GM19397 (cell line): ENCODE results near the gene PIGO.

ENCODE experiments used
- ATAC-seq: cut with Tn5 transposase; IDR thresholded peaks from one replicate; pipeline ENCODE4 v1.9.1; 2021; ENCODE audit warnings: mild to moderate bottlenecking, moderate library complexity; ENCODE audit not compliant: unreplicated experiment

The PIGO gene

DNA sequence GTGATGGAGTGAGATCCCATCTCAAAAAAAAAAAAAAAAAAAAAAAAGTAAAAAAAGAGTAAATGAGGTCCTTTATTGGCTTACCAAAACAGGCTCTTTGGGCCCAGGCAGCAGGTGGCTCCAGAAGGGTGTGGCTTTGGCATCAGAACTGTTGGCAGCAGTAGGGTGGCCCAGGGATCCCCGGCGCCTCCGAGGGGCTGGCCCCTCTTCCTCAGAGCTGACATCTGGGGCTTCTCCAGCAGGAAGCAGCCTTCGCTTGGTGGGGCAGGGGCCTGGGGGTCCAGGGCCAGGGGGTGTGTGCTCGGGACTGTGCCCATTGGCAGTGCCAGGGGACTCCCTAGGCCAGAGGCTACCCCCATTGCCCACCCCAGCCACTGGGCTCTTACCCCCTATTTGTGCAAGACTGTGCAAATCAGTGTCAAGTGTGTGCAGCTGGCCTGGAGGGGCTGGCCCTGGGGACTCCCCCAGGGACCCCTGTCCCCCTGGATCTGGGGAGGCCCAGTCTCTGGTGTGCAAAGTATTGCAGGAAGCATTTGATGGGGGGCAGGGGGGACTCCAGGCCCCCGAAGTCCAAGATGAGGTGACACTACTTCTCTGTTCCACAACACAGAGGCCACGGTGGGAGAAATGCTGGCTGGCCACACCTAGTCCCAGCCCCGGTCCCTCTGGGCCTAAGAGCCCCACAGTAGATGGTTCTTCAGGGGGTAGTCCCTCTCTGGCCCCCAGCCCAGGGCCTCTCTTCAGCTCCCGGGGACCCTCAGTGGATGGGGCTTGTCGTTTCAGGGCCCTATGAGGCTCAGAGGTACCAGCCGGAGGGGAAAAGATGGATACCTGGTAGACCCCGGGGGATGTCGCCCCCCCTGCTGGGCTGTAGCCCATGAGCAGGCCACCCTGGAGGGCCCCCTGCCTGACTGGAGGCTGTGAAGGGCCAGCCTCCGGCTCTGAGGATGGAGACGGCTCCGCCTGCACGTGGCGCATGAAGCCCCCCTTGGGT, 11.2 kb upstream of the PIGO start:
- no peak for ATAC-seq

DNA sequence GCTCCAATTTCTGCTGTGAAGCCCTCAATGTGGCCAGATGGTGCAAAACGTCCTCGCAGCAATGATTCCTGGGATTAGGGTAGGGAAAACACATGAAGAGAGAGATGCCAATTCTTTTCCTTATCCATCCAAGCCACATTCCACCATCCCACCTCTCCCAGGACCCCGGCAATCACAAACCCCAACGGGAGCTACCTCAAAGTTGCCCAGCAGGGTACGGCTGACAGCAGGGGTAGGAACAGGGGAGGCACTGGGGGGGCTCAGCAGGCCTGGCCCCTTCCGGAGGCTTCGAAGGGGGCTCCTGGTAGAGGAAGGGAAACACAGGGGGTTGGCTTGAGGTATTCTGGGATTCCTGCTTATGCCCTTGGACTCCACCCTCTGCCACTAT, 9.9 kb upstream of the PIGO start:
- ATAC-seq = no peak

DNA sequence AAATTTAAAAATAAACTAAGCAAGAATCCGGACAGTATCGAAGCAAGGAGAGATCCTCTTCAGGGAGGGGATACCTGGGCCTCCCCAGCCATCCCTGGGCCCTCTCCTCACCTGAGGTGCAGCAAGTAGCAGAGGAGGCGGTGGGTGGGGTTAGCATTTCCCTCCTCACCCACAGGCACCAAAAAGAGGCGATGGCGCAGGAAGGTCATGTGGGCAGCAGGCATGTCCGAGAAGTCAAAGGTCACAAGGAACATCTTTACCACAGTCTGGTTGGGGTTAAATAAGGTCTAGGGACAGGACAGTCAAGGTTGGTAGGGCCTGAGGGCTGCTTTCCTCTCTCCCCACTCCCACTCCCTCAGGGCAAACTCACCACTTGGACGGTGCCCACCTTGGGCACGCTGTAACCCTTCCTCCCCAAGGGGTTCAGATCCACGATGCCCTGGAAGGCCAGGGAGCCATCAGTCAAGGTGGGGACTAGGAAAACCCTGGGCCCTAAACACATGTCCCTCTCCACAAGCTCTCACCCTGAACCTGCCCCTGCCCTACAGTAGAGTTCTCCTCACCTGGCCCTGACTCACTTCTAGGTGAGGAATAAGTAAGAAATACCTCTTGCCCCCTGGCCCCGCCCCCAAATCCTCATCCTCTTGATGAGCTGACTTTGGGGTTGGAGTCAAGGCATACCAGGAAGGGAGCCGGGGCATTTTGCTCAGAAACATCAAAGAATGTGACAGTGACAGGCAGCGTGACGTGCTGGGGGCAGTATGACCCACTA, 9.4 kb upstream of the PIGO start:
- ATAC-seq = no peak

DNA sequence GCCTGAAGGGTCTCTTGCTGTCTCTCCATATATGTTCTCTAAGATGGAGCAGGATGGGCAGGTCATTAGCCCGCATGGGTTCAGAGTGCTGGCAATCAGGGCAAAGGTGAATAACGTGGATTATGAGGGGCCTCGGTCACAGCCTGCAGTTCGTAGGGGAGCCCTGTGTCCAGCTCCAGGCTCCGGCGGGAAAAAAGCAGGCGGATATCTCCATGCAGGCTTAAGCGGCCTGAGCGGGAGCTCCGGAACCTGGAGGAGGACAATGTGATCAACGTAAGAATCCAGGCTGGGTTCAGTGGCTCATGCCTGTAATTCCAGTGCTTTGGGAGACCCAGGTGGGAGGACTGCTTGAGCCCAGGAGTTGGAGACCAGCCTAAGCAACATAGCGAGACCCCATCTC, 8.7 kb upstream of the PIGO start:
- ATAC-seq = no peak

DNA sequence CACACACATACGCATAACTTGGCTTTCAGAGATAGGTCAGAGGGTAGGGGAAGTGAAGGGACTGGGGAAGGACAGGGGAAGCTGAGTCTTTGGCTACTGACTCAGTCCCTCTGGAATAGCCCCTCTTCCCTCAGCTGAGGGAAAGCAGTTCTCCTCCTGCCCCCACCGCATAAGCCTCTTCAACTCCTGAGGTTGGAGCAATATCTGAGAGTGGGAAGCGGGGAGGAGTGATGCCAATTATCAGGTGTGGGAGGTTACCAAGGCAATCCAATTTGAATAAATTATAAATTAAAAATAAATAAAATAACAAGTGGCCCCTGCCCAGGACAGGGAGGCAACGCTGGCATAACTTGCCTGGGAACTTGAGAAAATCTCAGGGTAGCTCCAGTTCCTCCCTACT, 8.2 kb upstream of the PIGO start:
- ATAC-seq = no peak

DNA sequence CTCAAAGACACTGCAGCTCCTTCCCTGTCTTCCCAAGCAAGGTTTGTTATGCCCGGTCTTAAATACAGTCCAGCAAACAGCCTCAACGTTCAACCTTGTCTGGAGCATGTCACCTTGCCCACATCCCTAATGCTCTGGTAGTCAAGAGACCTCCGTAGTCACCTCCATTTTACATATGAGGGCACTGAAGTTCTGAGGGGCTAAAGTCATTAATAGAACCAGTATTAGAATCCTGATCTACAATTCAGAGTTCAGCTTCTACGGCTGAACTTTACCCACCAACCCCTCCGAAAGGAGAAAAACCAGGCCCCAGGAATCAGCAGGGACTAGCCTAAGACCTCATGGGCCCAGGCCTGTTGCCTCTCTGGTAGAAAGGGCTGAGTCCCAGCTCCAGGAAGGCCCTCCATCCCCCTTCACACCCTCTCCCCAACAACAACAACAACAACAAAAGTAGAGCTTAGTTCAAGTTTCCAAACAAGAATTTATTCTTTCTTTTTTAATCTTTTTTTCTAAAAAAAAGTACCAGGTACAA, 7.3 kb upstream of the PIGO start:
- no peak for ATAC-seq

DNA sequence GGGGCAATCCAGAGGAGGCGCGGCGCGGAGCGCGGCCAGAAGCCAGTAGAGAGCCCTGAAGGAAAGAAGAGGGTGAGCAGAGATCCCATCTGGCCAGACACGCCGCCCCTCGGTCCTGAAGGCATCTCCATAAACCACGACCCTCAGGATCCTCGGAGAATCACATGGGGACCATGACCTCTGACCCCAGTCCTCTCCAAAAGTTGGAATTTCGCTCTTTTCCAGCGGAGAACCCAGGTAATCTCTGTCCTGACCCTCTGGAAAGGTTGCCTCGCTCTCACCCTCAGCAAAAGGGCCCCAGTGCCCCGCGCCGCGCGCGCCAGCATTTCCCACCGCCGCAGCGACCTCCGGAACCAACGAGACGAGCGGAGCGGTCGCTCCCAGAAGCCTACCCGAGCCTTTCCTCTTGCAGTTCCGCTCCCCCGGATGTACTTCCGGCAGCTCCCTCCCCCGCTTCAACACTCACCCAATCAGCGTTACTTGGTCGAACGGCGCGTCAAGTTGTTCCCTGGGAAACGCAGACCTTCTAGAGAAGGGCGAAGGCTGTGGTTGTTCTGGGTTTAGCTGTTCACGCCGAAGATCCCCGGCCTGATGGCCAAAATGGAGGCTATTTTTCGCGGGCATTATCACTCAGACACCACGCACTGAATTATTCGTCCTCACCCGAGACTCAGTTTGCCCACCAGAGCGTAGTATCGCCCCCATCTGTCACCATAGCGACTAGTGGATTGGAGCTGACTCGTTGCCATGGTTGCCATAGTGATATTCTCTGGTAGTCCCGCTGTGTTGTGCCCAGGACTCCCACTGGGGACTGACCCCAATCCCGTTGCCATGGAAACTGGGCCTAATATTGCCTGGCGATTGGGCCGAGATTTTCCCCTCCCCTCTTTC, 6.6 kb upstream of the PIGO start, which contains the start of gene STOML2:
TSS of gene STOML2 (minus strand) at position 363 of the 891 bp plus-strand sequence. CDS start at position 326, 37 bp downstream.
- ATAC-seq = peak; percentile 94

DNA sequence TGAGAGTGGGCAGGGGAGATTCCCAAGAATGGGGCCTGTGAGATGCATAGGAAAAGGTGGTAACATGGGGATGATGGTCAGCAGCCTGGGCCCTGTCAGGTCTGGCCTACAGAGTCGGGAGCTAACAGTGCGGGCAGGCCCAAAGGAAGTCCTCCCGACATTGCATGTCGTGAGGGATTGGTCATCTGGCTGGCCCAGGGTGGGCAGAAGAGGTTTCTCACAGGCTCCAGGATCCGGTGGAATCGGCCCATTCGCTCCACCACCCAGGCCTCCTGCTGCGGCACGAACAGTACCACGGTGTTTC, 6.0 kb upstream of the PIGO start:
- no peak for ATAC-seq

DNA sequence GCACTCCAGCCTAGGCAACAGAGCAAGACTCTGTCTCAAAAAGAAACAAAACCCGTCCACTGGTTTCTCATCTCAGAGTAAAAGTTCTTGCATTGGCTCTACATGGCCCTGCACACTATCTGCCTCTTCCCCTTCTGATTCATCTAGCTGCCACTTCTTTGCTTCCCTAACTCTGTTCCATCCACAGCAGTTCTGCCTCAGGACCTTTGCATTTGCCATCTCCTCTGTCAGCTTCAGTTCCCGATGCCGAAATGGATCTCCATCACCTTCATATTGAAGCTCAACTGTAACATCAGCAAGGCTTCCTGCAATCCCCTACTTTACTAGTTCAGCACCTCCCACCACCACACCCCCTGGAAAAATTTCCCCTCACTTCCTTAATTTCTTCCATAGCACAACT, 1.2 kb upstream of the PIGO start:
- no peak for ATAC-seq

DNA sequence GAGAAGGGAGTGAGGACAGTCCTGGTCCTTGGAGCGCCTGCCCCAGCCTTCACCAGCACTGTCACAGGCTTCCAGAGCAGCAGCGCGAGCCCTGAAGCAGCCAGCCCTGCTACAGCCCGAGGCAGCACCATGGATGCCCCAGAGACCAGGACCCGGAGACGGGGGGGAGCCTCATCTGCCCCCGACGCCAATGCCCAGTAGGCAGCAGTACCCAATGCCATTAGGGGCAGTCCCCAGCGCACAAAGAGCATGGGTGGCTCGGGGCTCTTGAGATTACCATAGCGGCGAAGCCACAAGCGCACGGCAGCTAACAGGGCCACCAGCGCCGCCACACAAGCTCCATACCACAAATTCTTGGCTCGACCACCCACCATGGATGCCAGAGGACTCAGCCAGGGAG, 4.9 kb downstream of the PIGO start:
- no peak for ATAC-seq

DNA sequence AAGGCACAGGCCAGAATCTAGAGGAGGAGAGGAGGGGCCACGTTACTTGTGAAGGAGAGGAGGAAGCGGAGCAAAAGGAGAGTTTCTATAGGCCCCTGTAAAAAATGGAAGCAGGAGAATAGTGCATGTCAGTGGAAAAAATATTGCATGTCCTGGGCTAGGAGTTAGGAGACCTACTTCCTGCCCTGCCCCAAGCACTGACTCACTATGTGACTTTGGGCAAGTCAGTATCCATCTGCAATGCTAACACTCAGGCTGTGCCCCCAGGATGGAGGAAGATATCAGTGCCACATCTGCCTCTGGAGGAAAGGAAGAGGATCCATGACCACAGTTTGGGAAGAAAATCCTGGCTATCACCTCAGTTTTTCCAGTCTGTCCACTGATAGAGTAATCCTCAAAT, 7.0 kb downstream of the PIGO start:
- no peak for ATAC-seq

DNA sequence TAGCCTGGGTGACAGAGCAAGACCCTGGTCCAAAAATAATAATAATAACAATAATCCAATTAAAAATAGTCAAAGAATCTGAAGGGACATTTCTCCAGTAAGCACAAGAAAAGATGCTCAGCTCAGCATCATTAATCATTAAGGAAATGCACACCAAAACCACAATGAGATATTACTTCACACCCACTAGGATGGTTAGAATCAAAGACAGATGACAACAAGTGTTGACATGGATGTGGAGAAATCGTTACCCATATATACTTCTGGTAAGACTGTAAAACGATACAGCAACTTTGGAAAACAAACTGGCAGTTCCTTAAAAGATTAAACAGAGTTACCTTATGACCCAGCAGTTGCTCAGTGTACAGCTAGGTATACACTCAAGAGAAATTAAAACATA, 11.3 kb downstream of the PIGO start:
- ATAC-seq = no peak

DNA sequence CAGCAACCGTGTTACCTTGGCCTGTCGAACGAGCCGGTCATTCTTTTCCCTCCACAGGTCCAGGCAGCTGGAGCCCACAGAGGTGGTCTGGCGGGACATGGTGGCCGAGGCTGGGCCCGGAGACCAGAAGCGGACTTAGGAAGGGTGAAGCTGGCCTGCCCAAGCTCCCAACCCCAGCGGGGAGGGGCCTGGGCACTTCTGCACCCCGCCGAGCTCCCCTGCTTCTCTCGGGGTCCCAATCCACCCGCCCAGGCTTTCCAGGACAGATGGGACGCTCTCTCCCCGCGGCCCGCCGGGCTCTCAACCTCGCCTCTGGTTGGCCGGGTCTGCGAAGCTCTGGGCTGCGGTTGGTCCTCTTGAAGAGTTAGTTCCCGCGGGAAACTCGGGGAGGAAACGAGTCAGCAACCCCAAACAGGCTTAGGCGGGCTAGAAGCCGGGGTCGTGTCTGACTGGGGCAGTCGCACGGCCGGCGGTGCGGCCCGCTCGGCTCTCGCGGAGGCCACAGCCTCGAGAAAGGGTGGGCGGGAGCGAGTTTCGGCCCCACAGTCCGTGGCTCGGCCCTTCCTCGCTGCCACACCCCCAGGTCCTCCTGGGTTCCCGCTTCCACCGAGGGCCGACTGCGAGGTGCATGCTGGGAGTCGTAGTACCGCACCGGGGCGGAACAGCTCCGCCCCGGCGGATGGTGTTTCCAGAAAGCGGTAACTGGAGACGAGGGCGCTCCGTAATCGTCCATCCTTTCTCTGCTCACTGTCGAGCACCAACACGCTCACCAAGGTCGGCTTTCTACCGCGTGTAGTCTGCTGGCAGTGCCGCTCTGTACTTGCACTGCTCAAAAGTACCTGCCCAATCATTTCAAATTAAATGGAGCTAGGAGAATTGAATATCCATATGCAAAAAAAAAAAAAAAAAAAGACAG, 16.7 kb downstream of the PIGO start, which contains the start of gene FANCG:
TSS of gene FANCG (minus strand) at position 517 of the 916 bp plus-strand sequence. CDS start at position 99, 418 bp downstream.
- peak; percentile 88 for ATAC-seq

DNA sequence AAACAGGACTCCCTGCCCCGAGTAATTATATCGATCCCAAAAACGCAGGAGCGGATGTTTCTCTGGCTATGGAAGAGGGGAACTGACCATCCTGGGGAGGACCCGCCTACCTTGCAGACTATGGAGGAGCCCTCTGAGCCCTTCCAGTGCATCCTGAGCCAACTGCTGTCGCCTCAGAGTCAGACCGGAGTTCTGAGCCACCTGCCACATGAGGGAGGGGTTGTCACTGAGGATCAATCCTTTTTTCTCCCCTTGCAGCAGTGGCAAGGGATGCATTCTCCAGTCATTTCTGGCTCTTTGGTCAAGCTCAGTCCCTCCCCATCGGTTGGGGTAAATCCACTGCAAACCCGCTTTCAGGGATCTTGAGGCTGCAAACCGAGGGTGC, 17.4 kb downstream of the PIGO start:
- no peak for ATAC-seq

DNA sequence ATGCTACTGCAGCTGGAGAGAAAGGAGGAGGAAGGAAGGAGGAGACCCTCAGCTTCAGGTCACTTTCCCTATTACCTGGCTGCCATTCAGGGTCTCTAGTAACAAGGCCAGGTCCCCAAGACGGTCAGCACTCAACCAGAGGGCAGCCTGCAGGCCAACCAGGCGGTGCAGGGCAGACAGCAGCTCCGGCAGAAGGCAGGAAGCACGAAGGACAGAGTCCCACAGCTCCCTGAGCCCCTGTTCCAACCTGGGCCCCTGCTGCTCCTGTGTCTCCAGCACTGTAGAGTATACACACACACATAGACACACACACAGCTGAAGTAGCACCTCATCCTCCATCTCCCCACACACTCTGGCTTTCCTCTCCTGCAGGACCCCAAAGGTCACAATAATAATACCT, 18.3 kb downstream of the PIGO start:
- no peak for ATAC-seq

DNA sequence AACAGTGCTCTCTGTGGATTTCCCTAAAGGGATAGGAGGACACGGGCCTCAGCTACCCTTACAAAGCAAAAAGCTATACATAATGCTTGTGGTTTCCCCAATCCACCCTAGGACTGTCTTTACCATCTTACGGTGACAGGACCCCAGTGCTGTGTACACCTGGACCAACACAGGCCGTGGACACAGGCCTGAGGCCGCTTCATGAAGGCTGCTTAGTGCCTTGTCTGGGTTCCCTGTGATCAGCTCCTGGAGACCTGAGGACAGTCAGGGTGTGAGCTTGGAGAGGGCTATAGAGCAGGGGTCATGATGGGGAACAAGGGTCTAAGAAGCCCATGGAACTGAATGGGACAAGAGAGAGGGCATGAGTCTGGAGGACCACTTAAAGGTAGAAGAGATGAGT, 19.5 kb downstream of the PIGO start:
- no peak for ATAC-seq

DNA sequence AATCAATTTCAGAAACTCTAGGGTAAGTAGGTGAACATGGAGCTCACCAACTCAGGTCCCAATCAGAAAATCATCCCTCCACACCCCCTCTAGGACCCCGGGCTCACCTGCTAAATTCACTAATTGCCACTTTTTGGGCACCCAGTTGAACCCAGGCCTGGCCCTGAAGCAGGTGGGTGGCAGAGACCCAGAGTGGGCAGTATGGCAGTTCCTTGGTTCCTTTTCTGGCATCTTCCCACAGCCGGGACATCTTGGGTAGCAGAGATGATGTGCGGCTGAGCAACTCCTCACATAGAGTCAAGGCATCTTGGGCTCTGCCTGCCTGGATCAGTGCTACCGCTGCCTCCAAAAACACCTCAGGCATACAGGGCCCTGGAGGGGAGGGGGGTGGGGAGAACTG, 21.0 kb downstream of the PIGO start:
- ATAC-seq = no peak

DNA sequence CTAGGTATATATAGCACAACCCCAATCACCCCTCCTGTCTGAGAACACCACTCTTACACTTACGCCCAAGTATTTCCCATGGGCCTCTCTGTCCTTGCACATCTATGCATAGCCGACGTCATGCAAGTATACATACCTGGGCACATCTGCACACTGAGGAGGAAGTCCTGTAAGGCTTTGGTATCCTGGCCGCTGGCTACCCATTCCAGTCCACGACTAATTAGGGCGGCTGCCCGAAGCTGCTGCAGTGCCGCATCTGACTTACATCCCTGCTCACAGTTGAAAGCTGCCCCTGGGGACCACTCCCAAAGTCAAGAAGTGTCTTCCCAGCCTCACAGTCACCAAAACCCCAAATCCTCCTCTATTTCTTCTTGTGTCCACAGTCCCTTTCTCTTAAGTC, 21.6 kb downstream of the PIGO start:
- no peak for ATAC-seq

DNA sequence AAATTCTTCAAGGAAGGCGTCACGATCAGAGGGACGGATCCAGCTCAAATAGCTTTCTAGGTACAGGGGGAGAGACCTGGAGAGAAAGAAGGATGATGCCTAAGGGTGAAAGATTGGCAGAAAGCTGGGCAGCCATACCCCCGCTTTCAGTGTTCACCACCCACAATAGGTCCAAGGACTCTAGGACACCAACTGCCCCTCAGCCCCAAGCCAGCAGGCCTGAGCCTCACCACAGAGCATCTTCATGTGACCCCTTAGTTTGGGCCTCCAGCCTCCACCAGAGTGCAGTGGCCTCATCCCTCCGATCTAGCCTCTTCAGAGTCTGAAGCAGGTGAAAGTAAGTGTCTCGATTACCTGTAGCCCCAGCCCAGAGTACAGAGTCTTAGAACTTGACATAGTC, 22.2 kb downstream of the PIGO start:
- ATAC-seq = no peak

DNA sequence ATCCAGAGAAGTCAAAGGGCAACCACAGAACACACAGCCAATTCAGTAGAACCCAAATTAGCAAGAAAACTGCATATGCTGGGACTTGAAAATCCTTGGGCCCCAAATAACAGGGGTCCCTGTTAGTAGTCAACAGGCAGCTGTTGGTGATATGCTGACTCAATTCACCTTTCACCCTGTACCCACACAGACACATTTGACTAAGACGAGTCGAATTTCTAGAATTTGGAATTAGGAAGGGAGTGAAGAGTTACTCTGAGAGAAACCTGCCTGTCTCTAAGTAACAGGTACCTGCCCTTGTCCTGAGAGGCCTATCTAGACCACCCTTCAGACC, 23.1 kb downstream of the PIGO start:
- no peak for ATAC-seq
